KMS-11 (cell line): ENCODE data around the gene HIBADH.

Source experiments
- H2AFZ ChIP-seq: fragments of 200-600 bp; sonication (generic); 2 replicates; pipeline ENCODE4 v1.6.1; 2016; ENCODE audit warnings: antibody characterized with exemption, mixed run types, low read depth
- H3K27ac ChIP-seq: fragments of 200-600 bp; sonication (generic); 2 replicates; pipeline ENCODE4 v1.6.1; 2016; ENCODE audit warnings: mild to moderate bottlenecking, mixed run types
- H3K27me3 ChIP-seq: fragments of 200-600 bp; sonication (generic); 2 replicates; pipeline ENCODE4 v1.6.1; 2017; ENCODE audit warnings: mild to moderate bottlenecking, low read depth, mixed run types, moderate library complexity; ENCODE audit not compliant: insufficient read depth
- H3K36me3 ChIP-seq: fragments of 200-600 bp; sonication (generic); 2 replicates; pipeline ENCODE4 v1.6.1; 2017; ENCODE audit warnings: mild to moderate bottlenecking, mixed run types; ENCODE audit not compliant: insufficient read depth
- H3K4me1 ChIP-seq: fragments of 200-600 bp; sonication (generic); 2 replicates; pipeline ENCODE4 v1.6.1; 2016; ENCODE audit warnings: mild to moderate bottlenecking, low read depth, mixed run types; ENCODE audit not compliant: poor library complexity, severe bottlenecking
- H3K4me2 ChIP-seq: fragments of 200-600 bp; sonication (generic); 2 replicates; pipeline ENCODE4 v1.7.0; 2016; ENCODE audit warnings: mild to moderate bottlenecking, mixed run types
- H3K4me3 ChIP-seq: fragments of 200-600 bp; sonication (generic); IDR thresholded peaks from 2 replicates; pipeline ENCODE4 v1.6.1; 2017; ENCODE audit warnings: low read depth, low read length, mixed read lengths; ENCODE audit not compliant: insufficient read depth
- H3K79me2 ChIP-seq: fragments of 200-600 bp; sonication (generic); 2 replicates; pipeline ENCODE4 v1.6.1; 2016; ENCODE audit warnings: low read depth, mixed run types; ENCODE audit not compliant: insufficient read depth
- H3K9ac ChIP-seq: fragments of 200-600 bp; sonication (generic); 2 replicates; pipeline ENCODE4 v1.6.1; 2016; ENCODE audit warnings: mild to moderate bottlenecking, mixed run types
- H4K20me1 ChIP-seq: fragments of 200-600 bp; sonication (generic); 2 replicates; pipeline ENCODE4 v1.6.1; 2016; ENCODE audit warnings: mild to moderate bottlenecking, mixed run types; ENCODE audit not compliant: insufficient read depth
- CTCF ChIP-seq: fragments of 200-600 bp; sonication (generic); conservative IDR thresholded peaks from 2 replicates; pipeline ENCODE4 v1.6.1; 2017; ENCODE audit warnings: low read depth, mild to moderate bottlenecking, antibody characterized with exemption, low read length, moderate library complexity, mixed read lengths

The HIBADH gene

GRCh38 chr7:27699751-27700150 is 37.1 kb upstream of the HIBADH start:
- Histone ChIP-seq H4K20me1 (no peaks in the 10 kb centered on the region), H3K27me3 (no peaks in the 10 kb centered on the region), H3K36me3 (no peaks in the 10 kb centered on the region), H3K79me2 (no peaks in the 10 kb centered on the region), H2AFZ (no peak overlapping the region), H3K4me3 (no peak overlapping the region), H3K4me2 (no peak overlapping the region), H3K9ac (no peak overlapping the region), H3K27ac (no peak overlapping the region), H3K4me1 (no peaks in the 10 kb centered on the region)
- TF ChIP-seq CTCF = no peak

GRCh38 chr7:27697861-27698430 is 35.3 kb upstream of the HIBADH start:
- TF ChIP-seq CTCF = no peak
- Histone ChIP-seq H4K20me1 (no peaks in the 10 kb centered on the region), H2AFZ (no peak overlapping the region), H3K27me3 (no peaks in the 10 kb centered on the region), H3K27ac (no peak overlapping the region), H3K79me2 (no peaks in the 10 kb centered on the region), H3K9ac (no peak overlapping the region), H3K4me3 (no peak overlapping the region), H3K4me1 (no peaks in the 10 kb centered on the region), H3K36me3 (no peaks in the 10 kb centered on the region), H3K4me2 (no peak overlapping the region)

DNA sequence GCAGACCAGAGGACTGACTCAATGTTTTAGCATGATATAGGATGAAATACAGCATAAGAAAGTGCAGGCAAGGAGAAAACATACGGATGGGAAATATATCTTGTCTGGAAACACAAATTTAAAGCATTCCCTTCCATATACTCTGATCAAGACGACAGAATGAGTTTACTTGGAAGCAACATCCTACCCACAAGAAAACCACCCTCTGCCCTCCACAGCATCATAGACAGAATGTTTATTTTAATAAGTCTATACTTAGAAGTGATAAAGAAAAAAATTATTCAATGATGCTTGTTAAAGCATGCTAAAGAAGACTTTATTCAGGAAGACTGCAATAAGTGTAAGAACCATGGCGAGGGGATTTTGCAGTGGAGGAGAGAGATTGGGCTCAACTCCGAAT is 32.4 kb upstream of the HIBADH start:
- Histone ChIP-seq H3K79me2 (no peaks in the 10 kb centered on the region), H3K36me3 (no peaks in the 10 kb centered on the region), H3K27ac (no peak overlapping the region), H2AFZ (no peak overlapping the region), H3K4me2 (no peak overlapping the region), H4K20me1 (no peaks in the 10 kb centered on the region), H3K4me1 (no peaks in the 10 kb centered on the region), H3K4me3 (no peak overlapping the region), H3K9ac (no peak overlapping the region), H3K27me3 (no peaks in the 10 kb centered on the region)
- TF ChIP-seq CTCF = no peak

- Histone ChIP-seq H3K27ac (no peak overlapping the region), H2AFZ (no peak overlapping the region)
Observed at GRCh38 chr7:27693794-27694193, 31.1 kb upstream of the HIBADH start.

More at GRCh38 chr7:27693794-27694193, 31.1 kb upstream of the HIBADH start:
- Histone ChIP-seq H3K4me2 (no peak overlapping the region), H3K9ac (no peak overlapping the region), H4K20me1 (no peaks in the 10 kb centered on the region), H3K4me1 (no peaks in the 10 kb centered on the region), H3K36me3 (no peaks in the 10 kb centered on the region), H3K27me3 (no peaks in the 10 kb centered on the region), H3K4me3 (no peak overlapping the region), H3K79me2 (no peaks in the 10 kb centered on the region)
- TF ChIP-seq CTCF = no peak
